GM19463 (cell line): ENCODE data around the gene PTRH1.
"Not testable (repeated sequence)": the region's sequence is repeated elsewhere in the genome, so short reads cannot be mapped to it uniquely, and the experiment has no call there.

ENCODE experiments used
- ATAC-seq: cut with Tn5 transposase; IDR thresholded peaks from one replicate; pipeline ENCODE4 v1.9.1; 2021; ENCODE audit warnings: mild to moderate bottlenecking, moderate library complexity; ENCODE audit not compliant: unreplicated experiment

PTRH1 gene

GRCh38 chr9:127715470-127716337, at the start of gene PTRH1, which contains the start of gene TTC16:
Gene PTRH1, minus strand, starts transcription at chr9:127715663. Its CDS starts 24 bp downstream, at chr9:127715639.
Gene TTC16, plus strand, starts transcription at chr9:127716079. Its CDS starts 67 bp downstream, at chr9:127716146.
- peak; percentile 92 for ATAC-seq

GRCh38 chr9:127763918-127764384, 48.5 kb upstream of the PTRH1 start:
- no peak for ATAC-seq

GRCh38 chr9:127762111-127762676, 46.7 kb upstream of the PTRH1 start:
- no peak for ATAC-seq

- ATAC-seq: no peak
Observed at GRCh38 chr9:127761491-127761956, 46.1 kb upstream of the PTRH1 start.

GRCh38 chr9:127761061-127761460, 45.6 kb upstream of the PTRH1 start:
- no peak for ATAC-seq

GRCh38 chr9:127758843-127759242, 43.4 kb upstream of the PTRH1 start:
- no peak for ATAC-seq

- ATAC-seq: not testable (repeated sequence)
Observed at GRCh38 chr9:127756776-127757175, 41.3 kb upstream of the PTRH1 start.

- ATAC-seq: no peak
Observed at GRCh38 chr9:127756233-127756632, 40.8 kb upstream of the PTRH1 start.

- ATAC-seq: no peak
Observed at GRCh38 chr9:127755061-127756060, 39.9 kb upstream of the PTRH1 start.

GRCh38 chr9:127754099-127755060, 38.9 kb upstream of the PTRH1 start:
- ATAC-seq: no peak

- ATAC-seq: no peak
Observed at GRCh38 chr9:127753622-127754021, 38.2 kb upstream of the PTRH1 start.

- no peak for ATAC-seq
Observed at GRCh38 chr9:127753148-127753547, 37.7 kb upstream of the PTRH1 start.

GRCh38 chr9:127751269-127752054, 36.0 kb upstream of the PTRH1 start:
- no peak for ATAC-seq

GRCh38 chr9:127749090-127749787, 33.8 kb upstream of the PTRH1 start:
- ATAC-seq: no peak

- ATAC-seq: no peak
Observed at GRCh38 chr9:127746959-127747569, 31.6 kb upstream of the PTRH1 start.

GRCh38 chr9:127744398-127745110, 29.1 kb upstream of the PTRH1 start:
- ATAC-seq: no peak

GRCh38 chr9:127742435-127743088, 27.1 kb upstream of the PTRH1 start:
- ATAC-seq: no peak
